K562 (cell line): ENCODE results near the gene ZBTB9. TPM values are rescaled to one million over a fixed set of nuclear protein-coding genes. Genes with fewer than 3 reads are reported as not detected.

Source experiments
- CBX3 ChIP-seq, 2 experiments: IDR thresholded peaks; 1 replicate in 1 of 2; 2 replicates in 1 of 2; pipeline ENCODE4 v1.6.1; 2012; ENCODE audit warnings: inconsistent platforms in 2 of 2, low read length in 2 of 2, borderline replicate concordance in 1 of 2, control low read depth in 1 of 2
- DPF2 ChIP-seq: fragments of 450-650 bp; IDR thresholded peaks from 2 replicates; pipeline ENCODE4 v1.6.1; 2016
- ERF ChIP-seq: fragments of 450-650 bp; formaldehyde crosslinking; IDR thresholded peaks from 2 replicates; pipeline ENCODE4 v1.4.0; 2020; ENCODE audit warnings: mild to moderate bottlenecking, mixed read lengths
- FOXK2 ChIP-seq, 2 experiments: fragments of 450-650 bp; IDR thresholded peaks in 1 of 2; conservative IDR thresholded peaks in 1 of 2; 2 replicates each; pipeline ENCODE4 v1.6.1; 2016; ENCODE audit warnings: low read depth in 2 of 2, mild to moderate bottlenecking in 1 of 2
- GABPA ChIP-seq: fragments of 200-800 bp; sonication (Bioruptor generic); conservative IDR thresholded peaks from 2 replicates; pipeline ENCODE4 v1.6.1; 2016; ENCODE audit warnings: low read depth, missing genetic modification characterization, missing compliant biosample characterization
- GABPB1 ChIP-seq: sonication (generic); formaldehyde crosslinking; IDR thresholded peaks from 2 replicates; pipeline ENCODE4 v1.8.0; 2022; ENCODE audit warnings: mild to moderate bottlenecking, missing genetic modification reagents
- KDM5B ChIP-seq: fragments of 200-600 bp; sonication (generic); IDR thresholded peaks from 2 replicates; pipeline ENCODE4 v1.6.1; 2012; ENCODE audit warnings: low read depth, mild to moderate bottlenecking, moderate library complexity, low read length, control low read depth, inconsistent platforms; ENCODE audit not compliant: insufficient replicate concordance
- POLR2G ChIP-seq: fragments of 200-400 bp; formaldehyde crosslinking; IDR thresholded peaks from 2 replicates; pipeline ENCODE4 v1.6.1; 2017; ENCODE audit warnings: low read depth, mild to moderate bottlenecking, antibody characterized with exemption, low read length, moderate library complexity
- TCF7 ChIP-seq: sonication (generic); IDR thresholded peaks from 2 replicates; pipeline ENCODE4 v1.6.1; 2016; ENCODE audit warnings: antibody characterized with exemption, borderline replicate concordance
- polyA plus RNA-seq, 8 experiments: library from polyadenylated mRNA; depleted of rRNA in 4 of 8; stranded (reverse) in 5 of 8; unstranded in 3 of 8; fragments of >200 nt; fragmentation: Nextera tagmentation in 2 of 8; fragmentation: Illumina TruSeq in 1 of 8; extraction: Ambion mirVana in 2 of 8; extraction: Trizol in 1 of 8; gene quantifications; 2 replicates each; pipeline versions ENCODE4 v1.2.1 to v1.2.3, GENCODE V29; 2011 to 2014; ENCODE audit warnings: inconsistent platforms in 1 of 8, missing spikeins in 1 of 8
- total RNA-seq, 7 experiments: library from RNA; depleted of rRNA in 6 of 7; stranded (reverse); fragments of >200 nt in 6 of 7; fragmentation: Illumina TruSeq in 2 of 7; extraction: Trizol in 2 of 7; gene quantifications; 2 replicates each; pipeline versions ENCODE4 v1.2.1 to v1.2.3, GENCODE V29; 2011 to 2021; ENCODE audit warnings: low replicate concordance in 1 of 7
- TF ChIP-seq, protein P1 (sequence below): fragments of 450-650 bp; IDR thresholded peaks from 2 replicates; pipeline ENCODE4 v1.6.1; 2018; ENCODE audit warnings: mild to moderate bottlenecking, low read depth; ENCODE audit not compliant: partially characterized antibody
- TF ChIP-seq, protein P2 (sequence below): fragments of 250-450 bp; sonication (Bioruptor Pico); IDR thresholded peaks from 2 replicates; pipeline ENCODE4 v1.6.1; 2021; ENCODE audit warnings: mild to moderate bottlenecking
- TF ChIP-seq, protein P3 (sequence below), 2 experiments: fragments of 450-650 bp; IDR thresholded peaks; 2 replicates each; pipeline ENCODE4 v1.6.1; 2018; ENCODE audit warnings: mild to moderate bottlenecking in 2 of 2, low read depth in 1 of 2; ENCODE audit not compliant: partially characterized antibody in 2 of 2
- TF ChIP-seq, protein P4 (sequence below), 2 experiments: IDR thresholded peaks; 2 replicates each; pipeline ENCODE4 v1.6.1; 2011; ENCODE audit warnings: borderline replicate concordance in 1 of 2, control low read depth in 1 of 2, low read depth in 1 of 2, low read length in 1 of 2, mild to moderate bottlenecking in 1 of 2, mixed read lengths in 1 of 2, moderate library complexity in 1 of 2; ENCODE audit not compliant: insufficient read depth in 1 of 2, insufficient read length in 1 of 2, poor library complexity in 1 of 2, severe bottlenecking in 1 of 2; ENCODE audit errors: extremely low read depth in 1 of 2

The ZBTB9 gene
- total and polyA plus RNA-seq, 9 of the 15 experiments (the other 6 are each of a cell fraction or from before 2014, with no cell fraction given): 1.9 to 19.5 (median 10.4) TPM

DNA sequence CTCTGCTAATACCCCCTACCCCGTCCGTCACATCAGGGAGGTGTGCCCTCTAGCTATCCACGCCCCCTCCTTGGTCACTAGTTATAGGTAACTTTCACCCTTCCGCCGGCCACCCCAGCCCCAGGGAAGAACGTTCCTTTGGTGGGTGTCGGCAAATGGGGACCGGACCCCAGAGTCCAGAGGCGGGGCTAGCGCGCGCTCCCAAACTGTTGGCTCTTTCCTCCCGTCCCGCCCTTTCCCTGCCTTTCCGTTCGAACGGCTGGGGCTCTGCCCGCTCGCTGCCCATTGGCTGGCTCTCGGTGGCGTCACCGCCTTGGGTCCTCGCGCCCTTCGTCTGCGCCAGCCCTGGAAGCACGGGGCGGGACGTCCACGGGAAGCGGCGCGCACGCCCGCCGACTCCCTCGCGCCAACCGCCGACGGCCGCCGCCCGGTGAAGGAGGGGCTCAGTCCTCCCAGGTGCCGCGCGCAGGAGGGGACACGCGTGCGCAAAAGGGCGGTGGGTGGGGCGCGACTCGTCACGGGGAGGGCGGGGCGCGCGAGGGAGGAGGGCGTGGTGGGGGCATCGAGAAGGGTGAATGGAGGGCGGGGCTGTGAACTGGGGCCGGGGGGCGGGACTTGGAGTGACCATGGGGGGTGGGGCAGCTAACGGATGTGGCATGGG, 44.2 kb upstream of the ZBTB9 start (continued):
- peak in 1 of 2 experiments; percentile 11; a peak in 1 of 4 replicates for TF ChIP-seq FOXK2 (conservative IDR thresholded peaks at IDR 0.05 in 1 of 2, IDR thresholded peaks at IDR 0.05 in 1 of 2; ENCODE audit: low read depth in 2 of 2)
- peak; percentile 87 for TF ChIP-seq GABPB1 (CRISPR knock-in tag)
- no peak for TF ChIP-seq TCF7
- no peak; the same call in none of the 2 replicates for TF ChIP-seq DPF2
- peak in 1 of 2 experiments; percentile 73; a peak in 1 of 3 replicates for TF ChIP-seq CBX3 (IDR thresholded peaks at IDR 0.05; ENCODE audit: borderline replicate concordance in 1 of 2, low read length in 2 of 2)
- TF ChIP-seq, protein P1, sequence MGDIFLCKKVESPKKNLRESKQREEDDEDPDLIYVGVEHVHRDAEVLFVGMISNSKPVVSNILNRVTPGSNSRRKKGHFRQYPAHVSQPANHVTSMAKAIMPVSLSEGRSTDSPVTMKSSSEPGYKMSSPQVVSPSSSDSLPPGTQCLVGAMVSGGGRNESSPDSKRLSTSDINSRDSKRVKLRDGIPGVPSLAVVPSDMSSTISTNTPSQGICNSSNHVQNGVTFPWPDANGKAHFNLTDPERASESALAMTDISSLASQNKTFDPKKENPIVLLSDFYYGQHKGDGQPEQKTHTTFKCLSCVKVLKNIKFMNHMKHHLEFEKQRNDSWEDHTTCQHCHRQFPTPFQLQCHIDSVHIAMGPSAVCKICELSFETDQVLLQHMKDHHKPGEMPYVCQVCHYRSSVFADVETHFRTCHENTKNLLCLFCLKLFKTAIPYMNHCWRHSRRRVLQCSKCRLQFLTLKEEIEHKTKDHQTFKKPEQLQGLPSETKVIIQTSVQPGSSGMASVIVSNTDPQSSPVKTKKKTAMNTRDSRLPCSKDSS: no peak
- TF ChIP-seq, protein P2, sequence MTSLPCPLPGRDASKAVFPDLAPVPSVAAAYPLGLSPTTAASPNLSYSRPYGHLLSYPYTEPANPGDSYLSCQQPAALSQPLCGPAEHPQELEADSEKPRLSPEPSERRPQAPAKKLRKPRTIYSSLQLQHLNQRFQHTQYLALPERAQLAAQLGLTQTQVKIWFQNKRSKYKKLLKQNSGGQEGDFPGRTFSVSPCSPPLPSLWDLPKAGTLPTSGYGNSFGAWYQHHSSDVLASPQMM: no peak
- TF ChIP-seq, protein P3, sequence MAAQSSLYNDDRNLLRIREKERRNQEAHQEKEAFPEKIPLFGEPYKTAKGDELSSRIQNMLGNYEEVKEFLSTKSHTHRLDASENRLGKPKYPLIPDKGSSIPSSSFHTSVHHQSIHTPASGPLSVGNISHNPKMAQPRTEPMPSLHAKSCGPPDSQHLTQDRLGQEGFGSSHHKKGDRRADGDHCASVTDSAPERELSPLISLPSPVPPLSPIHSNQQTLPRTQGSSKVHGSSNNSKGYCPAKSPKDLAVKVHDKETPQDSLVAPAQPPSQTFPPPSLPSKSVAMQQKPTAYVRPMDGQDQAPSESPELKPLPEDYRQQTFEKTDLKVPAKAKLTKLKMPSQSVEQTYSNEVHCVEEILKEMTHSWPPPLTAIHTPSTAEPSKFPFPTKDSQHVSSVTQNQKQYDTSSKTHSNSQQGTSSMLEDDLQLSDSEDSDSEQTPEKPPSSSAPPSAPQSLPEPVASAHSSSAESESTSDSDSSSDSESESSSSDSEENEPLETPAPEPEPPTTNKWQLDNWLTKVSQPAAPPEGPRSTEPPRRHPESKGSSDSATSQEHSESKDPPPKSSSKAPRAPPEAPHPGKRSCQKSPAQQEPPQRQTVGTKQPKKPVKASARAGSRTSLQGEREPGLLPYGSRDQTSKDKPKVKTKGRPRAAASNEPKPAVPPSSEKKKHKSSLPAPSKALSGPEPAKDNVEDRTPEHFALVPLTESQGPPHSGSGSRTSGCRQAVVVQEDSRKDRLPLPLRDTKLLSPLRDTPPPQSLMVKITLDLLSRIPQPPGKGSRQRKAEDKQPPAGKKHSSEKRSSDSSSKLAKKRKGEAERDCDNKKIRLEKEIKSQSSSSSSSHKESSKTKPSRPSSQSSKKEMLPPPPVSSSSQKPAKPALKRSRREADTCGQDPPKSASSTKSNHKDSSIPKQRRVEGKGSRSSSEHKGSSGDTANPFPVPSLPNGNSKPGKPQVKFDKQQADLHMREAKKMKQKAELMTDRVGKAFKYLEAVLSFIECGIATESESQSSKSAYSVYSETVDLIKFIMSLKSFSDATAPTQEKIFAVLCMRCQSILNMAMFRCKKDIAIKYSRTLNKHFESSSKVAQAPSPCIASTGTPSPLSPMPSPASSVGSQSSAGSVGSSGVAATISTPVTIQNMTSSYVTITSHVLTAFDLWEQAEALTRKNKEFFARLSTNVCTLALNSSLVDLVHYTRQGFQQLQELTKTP (IDR thresholded peaks at IDR 0.05; ENCODE audit: low read depth in 1 of 2, partially characterized antibody in 2 of 2): peak in 1 of 2 experiments; percentile 48
- TF ChIP-seq GABPA: peak; percentile 76
- peak; percentile 95 for TF ChIP-seq ERF (CRISPR knock-in tag)
- peak; percentile 35 for TF ChIP-seq KDM5B
- TF ChIP-seq, protein P4, sequence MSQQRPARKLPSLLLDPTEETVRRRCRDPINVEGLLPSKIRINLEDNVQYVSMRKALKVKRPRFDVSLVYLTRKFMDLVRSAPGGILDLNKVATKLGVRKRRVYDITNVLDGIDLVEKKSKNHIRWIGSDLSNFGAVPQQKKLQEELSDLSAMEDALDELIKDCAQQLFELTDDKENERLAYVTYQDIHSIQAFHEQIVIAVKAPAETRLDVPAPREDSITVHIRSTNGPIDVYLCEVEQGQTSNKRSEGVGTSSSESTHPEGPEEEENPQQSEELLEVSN (IDR thresholded peaks at IDR 0.05; ENCODE audit: borderline replicate concordance in 1 of 2, extremely low read depth in 1 of 2, insufficient read depth in 1 of 2, insufficient read length in 1 of 2, low read depth in 1 of 2, low read length in 1 of 2, poor library complexity in 1 of 2, severe bottlenecking in 1 of 2): peak; percentile 95 to 97
- TF ChIP-seq POLR2G: peak; percentile 92
